ENCODE measurements around the gene CYP4B1. TPM values are rescaled to one million over a fixed set of nuclear protein-coding genes. Genes with fewer than 3 reads are reported as not detected.
"Not testable (repeated sequence)": the region's sequence is repeated elsewhere in the genome, so short reads cannot be mapped to it uniquely, and the experiment has no call there.

CYP4B1 gene
- total RNA-seq, 1 experiment from 2014 or later = not detected

- Histone ChIP-seq H3K36me3 (replicated peaks; ENCODE audit: control insufficient read depth, insufficient read depth, low read length) (no peaks in the 10 kb centered on the region), H3K27me3 (ENCODE audit: control insufficient read depth, insufficient read depth, low read length) (no peaks in the 10 kb centered on the region), H3K4me3 (ENCODE audit: insufficient read depth, low read depth, low read length) (no peak overlapping the region)
- DNase-seq = no peak
Observed at GRCh38 chr1:46770541-46770940, 28.3 kb upstream of the CYP4B1 start.

GRCh38 chr1:46772571-46772970 is 26.3 kb upstream of the CYP4B1 start:
- DNase-seq = no peak
- no peaks in the 10 kb centered on the region for H3K36me3 ChIP-seq (replicated peaks; ENCODE audit: control insufficient read depth, insufficient read depth, low read length)
- no peaks in the 10 kb centered on the region for H3K27me3 ChIP-seq (ENCODE audit: control insufficient read depth, insufficient read depth, low read length)
- H3K4me3 ChIP-seq (ENCODE audit: insufficient read depth, low read depth, low read length) = no peak overlapping the region

- DNase-seq = no peak
- Histone ChIP-seq H3K4me3 (ENCODE audit: insufficient read depth, low read depth, low read length) (no peak overlapping the region), H3K27me3 (ENCODE audit: control insufficient read depth, insufficient read depth, low read length) (no peaks in the 10 kb centered on the region), H3K36me3 (replicated peaks; ENCODE audit: control insufficient read depth, insufficient read depth, low read length) (no peaks in the 10 kb centered on the region)
Observed at GRCh38 chr1:46774297-46774696, 24.5 kb upstream of the CYP4B1 start.

- not testable (repeated sequence) for H3K36me3 ChIP-seq (replicated peaks; ENCODE audit: control insufficient read depth, insufficient read depth, low read length); DNase-seq; H3K4me3 ChIP-seq (ENCODE audit: insufficient read depth, low read depth, low read length); H3K27me3 ChIP-seq (ENCODE audit: control insufficient read depth, insufficient read depth, low read length)
Observed at GRCh38 chr1:46778456-46778855, 20.4 kb upstream of the CYP4B1 start.

- H3K4me3 ChIP-seq (ENCODE audit: insufficient read depth, low read depth, low read length) = no peak overlapping the region
- H3K27me3 ChIP-seq (ENCODE audit: control insufficient read depth, insufficient read depth, low read length) = no peaks in the 10 kb centered on the region
- no peak for DNase-seq
- H3K36me3 ChIP-seq (replicated peaks; ENCODE audit: control insufficient read depth, insufficient read depth, low read length) = no peaks in the 10 kb centered on the region
Observed at GRCh38 chr1:46784666-46785065, 14.2 kb upstream of the CYP4B1 start.

- H3K27me3 ChIP-seq (ENCODE audit: control insufficient read depth, insufficient read depth, low read length); DNase-seq; H3K4me3 ChIP-seq (ENCODE audit: insufficient read depth, low read depth, low read length); H3K36me3 ChIP-seq (replicated peaks; ENCODE audit: control insufficient read depth, insufficient read depth, low read length): not testable (repeated sequence)
Observed at GRCh38 chr1:46788634-46789033, 10.2 kb upstream of the CYP4B1 start.

- Histone ChIP-seq H3K4me3 (ENCODE audit: insufficient read depth, low read depth, low read length) (no peak overlapping the region), H3K36me3 (replicated peaks; ENCODE audit: control insufficient read depth, insufficient read depth, low read length) (no peaks in the 10 kb centered on the region), H3K27me3 (ENCODE audit: control insufficient read depth, insufficient read depth, low read length) (no peaks in the 10 kb centered on the region)
- no peak for DNase-seq
Observed at GRCh38 chr1:46790446-46791101, 8.3 kb upstream of the CYP4B1 start.

GRCh38 chr1:46793126-46793525 is 5.7 kb upstream of the CYP4B1 start:
- no peak for DNase-seq
- H3K4me3 ChIP-seq (ENCODE audit: insufficient read depth, low read depth, low read length) = no peak overlapping the region
- H3K27me3 ChIP-seq (ENCODE audit: control insufficient read depth, insufficient read depth, low read length) = peaks cover 2% of the 10 kb centered on the region; the same call in 1 of the 2 replicates

GRCh38 chr1:46797696-46798470 is 963 bp upstream of the CYP4B1 start:
- Histone ChIP-seq H3K4me3 (ENCODE audit: insufficient read depth, low read depth, low read length) (no peak overlapping the region), H3K27me3 (ENCODE audit: control insufficient read depth, insufficient read depth, low read length) (peaks cover 3% of the 10 kb centered on the region; the same call in 1 of the 2 replicates), H3K36me3 (replicated peaks; ENCODE audit: control insufficient read depth, insufficient read depth, low read length) (no peaks in the 10 kb centered on the region)
- DNase-seq = no peak

More at GRCh38 chr1:46793126-46793525, 5.7 kb upstream of the CYP4B1 start:
- H3K36me3 ChIP-seq (replicated peaks; ENCODE audit: control insufficient read depth, insufficient read depth, low read length) = no peaks in the 10 kb centered on the region

- Histone ChIP-seq H3K36me3 (replicated peaks; ENCODE audit: control insufficient read depth, insufficient read depth, low read length) (no peaks in the 10 kb centered on the region), H3K4me3 (ENCODE audit: insufficient read depth, low read depth, low read length) (no peak overlapping the region), H3K27me3 (ENCODE audit: control insufficient read depth, insufficient read depth, low read length) (peaks cover 3% of the 10 kb centered on the region; the same call in 1 of the 2 replicates)
- no peak for DNase-seq
Observed at GRCh38 chr1:46800742-46801141, 1.9 kb downstream of the CYP4B1 start.

GRCh38 chr1:46801323-46802055 is 2.6 kb downstream of the CYP4B1 start:
- no peak for DNase-seq
- peaks cover 3% of the 10 kb centered on the region; the same call in 1 of the 2 replicates for H3K27me3 ChIP-seq (ENCODE audit: control insufficient read depth, insufficient read depth, low read length)
- H3K36me3 ChIP-seq (replicated peaks; ENCODE audit: control insufficient read depth, insufficient read depth, low read length) = no peaks in the 10 kb centered on the region
- no peak overlapping the region for H3K4me3 ChIP-seq (ENCODE audit: insufficient read depth, low read depth, low read length)

GRCh38 chr1:46802081-46802480 is 3.2 kb downstream of the CYP4B1 start:
- H3K27me3 ChIP-seq (ENCODE audit: control insufficient read depth, insufficient read depth, low read length) = peaks cover 3% of the 10 kb centered on the region; the same call in 1 of the 2 replicates
- no peak for DNase-seq

GRCh38 chr1:46802901-46803574 is 4.2 kb downstream of the CYP4B1 start:
- DNase-seq = no peak
- Histone ChIP-seq H3K4me3 (ENCODE audit: insufficient read depth, low read depth, low read length) (no peak overlapping the region), H3K27me3 (ENCODE audit: control insufficient read depth, insufficient read depth, low read length) (peaks cover 1% of the 10 kb centered on the region; the same call in 1 of the 2 replicates), H3K36me3 (replicated peaks; ENCODE audit: control insufficient read depth, insufficient read depth, low read length) (no peaks in the 10 kb centered on the region)

More at GRCh38 chr1:46802081-46802480, 3.2 kb downstream of the CYP4B1 start:
- H3K36me3 ChIP-seq (replicated peaks; ENCODE audit: control insufficient read depth, insufficient read depth, low read length) = no peaks in the 10 kb centered on the region
- no peak overlapping the region for H3K4me3 ChIP-seq (ENCODE audit: insufficient read depth, low read depth, low read length)

Data from H7 (cell line).